Ovary (tissue), 9 donors: ENCODE measurements around the gene LARGE1. TPM values are rescaled to one million over a fixed set of nuclear protein-coding genes. Genes with fewer than 3 reads are reported as not detected.

Experiments
- DNase-seq, 5 donors: peaks; one replicate each; pipeline ENCODE4 v3.0.0-alpha.2; 2019 to 2020
- H3K27ac ChIP-seq, 2 donors: fragments of 200-600 bp; one replicate each; pipeline versions ENCODE4 v1.5.1 to v1.8.0; 2019 to 2022
- H3K27me3 ChIP-seq: fragments of 200-600 bp; one replicate; pipeline ENCODE4 v1.8.0; 2022
- H3K36me3 ChIP-seq: fragments of 200-600 bp; sonication (generic); one replicate; pipeline ENCODE4 v1.5.1; 2019
- H3K4me1 ChIP-seq: one replicate; pipeline ENCODE4 v1.8.1; 2013; ENCODE audit warnings: mild to moderate bottlenecking, moderate library complexity; ENCODE audit not compliant: insufficient read depth
- H3K4me3 ChIP-seq: fragments of 200-600 bp; sonication (generic); one replicate; pipeline ENCODE4 v1.5.1; 2017
- H3K9me3 ChIP-seq, 2 donors: fragments of 200-600 bp in 1 of 2; sonication (generic) in 1 of 2; one replicate each; pipeline versions ENCODE4 v1.5.1 to v1.8.1; 2013 to 2019; ENCODE audit warnings: mild to moderate bottlenecking in 1 of 2, moderate library complexity in 1 of 2
- EP300 ChIP-seq: sonication (generic); formaldehyde crosslinking; IDR thresholded peaks from one replicate; pipeline ENCODE4 v1.6.1; 2017; ENCODE audit warnings: antibody characterized with exemption
- POLR2A ChIP-seq: fragments of 450-650 bp; IDR thresholded peaks from one replicate; pipeline ENCODE4 v1.6.1; 2017; ENCODE audit warnings: antibody characterized with exemption, mild to moderate bottlenecking, moderate library complexity
- WGBS, 3 donors: extraction: QIAGEN DNeasy Blood & Tissue Kit in 1 of 3; methylation state at CpG; one replicate each; pipeline versions ENCODE4 v1.1.5 to v1.1.7; 2013 to 2017; 5-methylcytosine and 5-hydroxymethylcytosine counted together
- intact Hi-C, 4 donors: fragments of 100-400 bp; cut with DNase I; formaldehyde crosslinking; loops; one replicate each; pipeline versions ENCODE4 v1.11.0 to v1.15.1; 2022 to 2023
- polyA plus RNA-seq, 2 donors: library from polyadenylated mRNA; stranded (reverse); fragments of 200-250 nt in 1 of 2; fragments of 350-450 nt in 1 of 2; fragmentation: Illumina TruSeq in 1 of 2; extraction: RNeasy Lipid Tissue Mini Kit (QIAGEN cat#74804) in 1 of 2; gene quantifications; one replicate each; pipeline ENCODE4 v1.2.3, GENCODE V29; 2013 to 2014
- total RNA-seq, 7 donors: library from RNA; depleted of rRNA in 2 of 7; stranded (reverse); fragments of >200 nt in 2 of 7; fragmentation: NEBNext Ultra II Directional in 3 of 7; extraction: Animal tissue kit (Norgen Biotek cat#: 25700) in 3 of 7; gene quantifications; one replicate each; pipeline versions ENCODE4 v1.1.0 to v1.2.4, GENCODE V29; 2016 to 2023
- TF ChIP-seq, protein P1 (sequence below), 3 donors: fragments of 450-650 bp in 2 of 3; fragments of 200-600 bp in 1 of 3; IDR thresholded peaks; one replicate each; pipeline versions ENCODE4 v1.5.1 to v1.8.0; 2016 to 2022; ENCODE audit warnings: antibody characterized with exemption in 3 of 3, mild to moderate bottlenecking in 1 of 3
- donor health status: DM: no; HTN: no; CAD: no; lungs with moderate emphysema.
- donor health status: DM: no; HTN: no; CAD: no.
- donor health status: Bipolar disorder and iron deficiency.
- donor health status: DM: yes; HTN: yes; CAD: no.
- donor health status: DM: no; HTN: no; CAD: no.
- donor health status: DM: yes; HTN: yes; CAD: no.

LARGE1 gene
- total and polyA plus RNA-seq, 9 donors, result 13.4 to 67.6 (median 36.8) TPM

DNA sequence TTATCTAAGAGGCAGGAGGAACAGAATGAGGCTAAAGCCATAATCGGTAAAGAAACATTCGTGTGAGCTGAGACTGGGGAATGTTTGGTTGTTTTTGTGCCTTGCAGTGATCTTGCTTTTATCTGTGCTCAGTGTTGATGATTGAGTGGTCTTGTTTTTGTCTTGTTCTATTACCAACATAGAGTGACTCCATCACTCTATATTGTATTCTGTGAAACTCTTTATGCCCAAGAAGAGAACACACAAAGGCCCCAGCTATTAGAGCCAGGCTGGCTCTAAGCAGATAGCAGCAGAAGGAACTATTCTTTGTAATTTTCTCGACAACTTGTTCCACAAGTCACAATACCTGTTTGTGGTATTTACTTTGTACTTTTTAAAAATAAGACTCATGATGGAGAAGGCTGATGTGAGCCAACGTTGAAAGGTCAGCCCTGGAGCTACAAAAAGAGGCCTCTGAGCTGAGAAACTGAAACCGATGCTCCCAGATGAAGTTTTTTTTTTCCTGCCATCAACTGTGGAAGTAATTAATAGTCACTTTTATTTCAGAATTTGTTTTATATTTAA, 68.4 kb downstream of the LARGE1 start:
- intact Hi-C loops, result loop anchor here in 1 of 4 donors (10.0 kb wide), 1 partner anchor 47 kb away; no protein-coding TSS in a partner anchor
- no peaks in the 10 kb centered on the region for H3K36me3 ChIP-seq
- H3K27ac ChIP-seq, result no peak overlapping the region
- 29 to 44% (median 38%) methylated on average over 5 of the region's 5 CpGs for whole genome bisulfite sequencing, 3 donors
- H3K4me1 ChIP-seq, result peaks cover 6% of the 10 kb centered on the region
- TF ChIP-seq POLR2A, result no peak
- no peak for TF ChIP-seq EP300
- TF ChIP-seq, protein P1, sequence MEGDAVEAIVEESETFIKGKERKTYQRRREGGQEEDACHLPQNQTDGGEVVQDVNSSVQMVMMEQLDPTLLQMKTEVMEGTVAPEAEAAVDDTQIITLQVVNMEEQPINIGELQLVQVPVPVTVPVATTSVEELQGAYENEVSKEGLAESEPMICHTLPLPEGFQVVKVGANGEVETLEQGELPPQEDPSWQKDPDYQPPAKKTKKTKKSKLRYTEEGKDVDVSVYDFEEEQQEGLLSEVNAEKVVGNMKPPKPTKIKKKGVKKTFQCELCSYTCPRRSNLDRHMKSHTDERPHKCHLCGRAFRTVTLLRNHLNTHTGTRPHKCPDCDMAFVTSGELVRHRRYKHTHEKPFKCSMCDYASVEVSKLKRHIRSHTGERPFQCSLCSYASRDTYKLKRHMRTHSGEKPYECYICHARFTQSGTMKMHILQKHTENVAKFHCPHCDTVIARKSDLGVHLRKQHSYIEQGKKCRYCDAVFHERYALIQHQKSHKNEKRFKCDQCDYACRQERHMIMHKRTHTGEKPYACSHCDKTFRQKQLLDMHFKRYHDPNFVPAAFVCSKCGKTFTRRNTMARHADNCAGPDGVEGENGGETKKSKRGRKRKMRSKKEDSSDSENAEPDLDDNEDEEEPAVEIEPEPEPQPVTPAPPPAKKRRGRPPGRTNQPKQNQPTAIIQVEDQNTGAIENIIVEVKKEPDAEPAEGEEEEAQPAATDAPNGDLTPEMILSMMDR (IDR thresholded peaks at IDR 0.05), result no peak
- H3K27me3 ChIP-seq, result no peaks in the 10 kb centered on the region
- no peaks in the 10 kb centered on the region for H3K9me3 ChIP-seq
- H3K4me3 ChIP-seq, result no peak overlapping the region
- DNase-seq, result no peak

DNA sequence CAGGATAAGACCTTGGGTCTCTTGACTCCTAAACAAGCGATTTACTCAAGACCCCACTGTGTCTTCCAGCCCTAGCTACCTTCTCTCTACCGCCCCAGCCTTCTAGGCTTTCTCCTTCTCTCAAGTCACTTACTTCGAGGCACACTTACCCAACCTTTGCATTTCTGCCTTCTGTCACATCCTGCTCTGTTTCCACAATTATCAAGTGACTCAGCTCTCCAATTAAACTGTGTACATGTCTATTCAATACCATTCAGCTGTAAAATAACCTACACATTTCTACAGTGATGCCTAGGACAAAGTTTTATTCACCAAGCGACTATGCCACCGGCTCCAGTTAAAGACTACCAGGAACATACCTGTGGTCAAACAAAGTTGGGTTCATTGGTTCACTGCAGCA, 69.0 kb downstream of the LARGE1 start:
- peaks cover 6% of the 10 kb centered on the region for H3K4me1 ChIP-seq
- DNase-seq, result no peak
- TF ChIP-seq, protein P1 (IDR thresholded peaks at IDR 0.05), result no peak
- TF ChIP-seq POLR2A (no peak), EP300 (no peak)
- H3K27me3 ChIP-seq, result no peaks in the 10 kb centered on the region
- H3K27ac ChIP-seq, result no peak overlapping the region
- H3K9me3 ChIP-seq, result no peaks in the 10 kb centered on the region
- H3K36me3 ChIP-seq, result no peaks in the 10 kb centered on the region
- 91 to 94% (median 94%) methylated on average over 5 of the region's 5 CpGs for WGBS, 3 donors
- intact Hi-C loops, result loop anchor here in 1 of 4 donors (10.0 kb wide), 1 partner anchor 46 kb away; no protein-coding TSS in a partner anchor
- H3K4me3 ChIP-seq, result no peak overlapping the region

DNA sequence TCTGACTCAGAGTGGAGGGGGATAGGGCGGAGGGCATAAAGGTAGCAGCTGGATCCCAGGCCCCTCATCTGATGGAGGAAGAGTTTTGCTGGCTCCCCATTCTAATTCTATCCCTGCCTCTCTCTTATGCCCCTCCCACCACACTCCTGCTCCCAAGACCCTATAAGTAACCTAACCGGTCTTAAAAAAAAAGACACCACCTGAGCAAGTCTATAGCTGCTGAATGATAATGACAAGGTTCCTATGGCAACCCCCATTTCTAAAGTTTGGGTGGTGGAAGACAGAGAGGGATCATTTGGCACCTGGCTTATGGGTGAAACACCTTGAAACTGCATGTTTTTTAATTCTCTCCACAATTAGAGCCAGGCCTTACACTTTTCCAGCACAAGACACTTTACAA, 69.6 kb downstream of the LARGE1 start:
- TF ChIP-seq, protein P1 (IDR thresholded peaks at IDR 0.05), result no peak
- TF ChIP-seq EP300 (no peak), POLR2A (no peak)
- H3K27me3 ChIP-seq, result no peaks in the 10 kb centered on the region
- no peaks in the 10 kb centered on the region for H3K9me3 ChIP-seq
- peaks cover 6% of the 10 kb centered on the region for H3K4me1 ChIP-seq
- no peak overlapping the region for H3K4me3 ChIP-seq
- 93 to 98% (median 98%) methylated on average over 2 of the region's 2 CpGs for WGBS, 3 donors
- intact Hi-C loops, result loop anchor here in 1 of 4 donors (10.0 kb wide), 1 partner anchor 46 kb away; no protein-coding TSS in a partner anchor
- no peak for DNase-seq
- H3K36me3 ChIP-seq, result no peaks in the 10 kb centered on the region
- no peak overlapping the region for H3K27ac ChIP-seq

DNA sequence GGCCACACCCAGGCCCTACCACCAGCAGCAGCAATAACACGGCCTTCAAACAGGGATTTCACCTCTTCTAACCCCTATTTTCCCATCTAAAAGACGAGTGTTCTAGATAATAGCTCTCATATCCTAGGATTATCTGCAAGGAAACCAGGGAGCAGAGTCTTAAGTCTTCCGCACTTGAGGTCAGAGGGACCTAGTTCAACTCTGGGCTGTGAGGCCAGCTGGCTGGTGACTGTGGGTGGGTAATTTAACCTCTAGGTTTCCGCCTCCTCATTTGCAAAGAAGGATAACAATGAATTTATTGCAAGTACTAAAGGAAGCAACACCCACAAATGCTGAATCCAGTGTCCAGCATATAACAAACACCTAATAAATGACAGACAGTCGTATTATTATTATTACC, 70.1 kb downstream of the LARGE1 start:
- Histone ChIP-seq H3K36me3 (no peaks in the 10 kb centered on the region), H3K27me3 (no peaks in the 10 kb centered on the region), H3K27ac (no peak overlapping the region), H3K4me1 (peaks cover 6% of the 10 kb centered on the region), H3K4me3 (no peak overlapping the region), H3K9me3 (no peaks in the 10 kb centered on the region)
- TF ChIP-seq, protein P1 (IDR thresholded peaks at IDR 0.05), result no peak
- TF ChIP-seq EP300 (no peak), POLR2A (no peak)
- WGBS, 3 donors, result 76 to 87% (median 86%) methylated on average over 5 of the region's 5 CpGs
- intact Hi-C loops, result loop anchor here in 1 of 4 donors (10.0 kb wide), 1 partner anchor 45 kb away; no protein-coding TSS in a partner anchor
- no peak for DNase-seq
